UCSD-AML1 (cell line): ENCODE data around the gene SKIC8.
"Not testable (repeated sequence)": the region's sequence is repeated elsewhere in the genome, so short reads cannot be mapped to it uniquely, and the experiment has no call there.

ENCODE experiments used
- DNase-seq: peaks from one replicate; lab custom pipeline; 2025; ENCODE audit not compliant: unreplicated experiment; lab: John Stamatoyannopoulos, UW

SKIC8 gene

DNA sequence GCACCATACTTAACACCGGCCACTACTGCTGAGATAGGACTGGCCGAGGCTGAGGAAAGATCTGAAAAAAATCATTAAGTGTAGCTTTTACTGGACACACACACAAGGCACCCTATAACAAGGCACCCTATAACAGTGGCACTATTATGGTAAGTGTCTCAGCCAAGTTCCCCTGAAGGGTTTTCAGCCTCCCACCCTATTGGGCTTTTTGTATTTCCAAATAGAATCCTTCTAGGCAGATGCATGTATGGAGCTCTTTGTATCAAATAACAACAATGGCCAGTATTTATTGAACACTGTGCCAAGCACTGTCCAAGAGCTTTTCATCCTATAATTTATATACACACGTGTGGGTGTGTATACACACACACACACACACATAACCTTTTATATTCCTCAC lies 41.7 kb downstream of the SKIC8 start:
- no peak for DNase-seq

DNA sequence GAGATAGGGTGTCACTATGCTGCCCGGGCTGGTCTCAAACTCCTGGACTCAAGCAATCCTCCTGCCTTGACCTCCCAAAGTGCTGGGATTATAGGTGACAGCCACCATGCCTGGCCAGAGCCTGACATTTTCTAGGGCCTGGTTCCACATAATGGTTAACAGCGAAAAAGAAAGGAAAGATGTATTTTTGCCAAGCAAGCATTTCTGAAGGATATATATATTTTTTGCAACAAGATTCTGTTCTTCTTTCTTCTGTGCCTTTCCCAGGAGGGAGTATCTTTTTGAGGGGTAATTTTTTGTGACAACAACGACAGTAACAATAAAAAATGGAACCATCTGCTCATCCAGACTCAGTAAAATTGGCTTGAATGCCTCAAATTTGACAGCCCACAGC lies 43.4 kb downstream of the SKIC8 start:
- no peak for DNase-seq

DNA sequence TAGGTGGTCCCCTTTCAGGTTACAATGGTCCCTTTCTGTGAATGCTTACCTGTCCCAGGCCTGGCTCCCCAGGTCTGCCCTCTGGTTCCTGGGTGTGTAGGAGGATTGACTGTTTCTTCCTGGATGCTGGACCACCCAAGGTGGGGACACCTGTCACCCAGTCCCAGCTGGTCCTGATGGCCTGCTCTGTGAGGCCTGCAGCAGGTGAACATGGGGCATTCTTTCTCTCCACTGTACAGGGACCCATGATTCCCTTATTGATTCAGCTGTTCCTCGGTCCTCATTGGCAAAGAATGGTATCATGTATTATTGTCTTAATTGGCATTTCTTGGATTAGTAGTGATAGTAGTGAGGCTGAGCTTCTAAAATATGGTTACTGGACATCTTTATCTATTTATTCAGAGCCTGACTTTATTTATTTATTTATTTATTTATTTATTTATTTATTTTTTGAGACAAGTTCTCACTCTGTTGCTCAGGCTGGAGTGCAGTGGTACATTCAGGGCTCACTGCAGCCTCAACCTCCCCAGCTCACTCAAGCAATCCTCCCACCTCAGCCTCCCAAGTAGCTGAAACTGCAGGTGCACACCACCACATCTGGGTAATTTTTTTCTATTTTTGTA lies 43.9 kb downstream of the SKIC8 start:
- DNase-seq, result no peak

DNA sequence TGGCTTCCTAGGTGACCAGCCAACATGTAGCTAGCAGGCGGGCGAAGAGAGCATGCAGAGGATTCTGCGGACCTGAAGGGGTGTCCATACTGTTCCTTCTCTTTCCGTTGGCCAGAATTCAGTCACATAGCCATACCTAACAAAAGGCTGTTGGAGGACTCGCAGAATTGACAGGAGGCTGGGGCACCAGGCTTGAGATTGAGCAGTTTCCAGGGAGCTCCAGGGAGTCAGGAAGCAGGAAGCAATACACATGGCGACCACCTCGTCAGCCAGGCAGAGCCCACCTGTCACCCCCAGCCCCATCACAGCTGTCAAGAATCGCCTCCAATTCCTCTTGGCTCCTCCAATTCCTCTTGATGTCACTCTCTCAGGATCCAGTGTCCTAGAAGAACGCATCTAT lies 48.3 kb downstream of the SKIC8 start:
- no peak for DNase-seq

DNA sequence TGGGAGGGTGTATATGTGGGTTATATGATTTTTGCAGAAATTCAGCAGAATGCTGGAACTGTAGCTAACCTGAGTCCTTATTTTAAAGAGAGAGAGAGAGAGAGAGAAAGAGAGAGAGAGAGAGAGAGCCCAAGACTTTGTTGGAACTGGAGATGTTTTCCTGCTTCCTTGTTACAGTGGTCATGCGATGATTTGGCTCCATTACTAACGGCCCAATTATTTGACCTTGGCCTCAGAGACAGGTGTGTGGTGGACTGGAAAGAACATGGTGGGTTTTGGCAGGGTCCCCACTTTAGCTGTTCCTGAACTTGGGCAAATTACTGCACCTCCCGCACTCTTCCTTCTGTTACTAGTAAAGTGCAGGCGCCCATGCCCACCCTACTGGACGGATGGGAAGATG lies 50.3 kb downstream of the SKIC8 start:
- DNase-seq, result no peak

DNA sequence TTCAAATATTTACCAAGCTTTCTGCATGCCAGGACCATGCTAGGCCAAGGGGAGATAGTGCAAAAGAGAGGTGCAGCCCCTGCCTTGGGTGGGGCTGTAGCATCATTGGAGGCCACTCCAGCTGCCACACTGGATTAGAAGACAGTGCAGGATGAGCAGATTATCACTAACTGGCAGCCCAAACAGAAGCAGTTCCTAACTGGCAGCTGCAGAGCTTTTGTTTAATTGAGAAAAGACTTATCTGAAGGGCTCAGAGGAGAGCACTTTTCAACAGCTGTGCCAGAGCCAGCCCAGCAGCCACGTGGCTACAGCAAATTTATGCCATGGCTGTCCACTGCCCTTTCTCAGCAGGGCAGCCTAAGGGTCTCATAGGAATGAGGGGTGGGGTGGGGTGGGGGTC lies 51.5 kb downstream of the SKIC8 start:
- DNase-seq, result no peak

DNA sequence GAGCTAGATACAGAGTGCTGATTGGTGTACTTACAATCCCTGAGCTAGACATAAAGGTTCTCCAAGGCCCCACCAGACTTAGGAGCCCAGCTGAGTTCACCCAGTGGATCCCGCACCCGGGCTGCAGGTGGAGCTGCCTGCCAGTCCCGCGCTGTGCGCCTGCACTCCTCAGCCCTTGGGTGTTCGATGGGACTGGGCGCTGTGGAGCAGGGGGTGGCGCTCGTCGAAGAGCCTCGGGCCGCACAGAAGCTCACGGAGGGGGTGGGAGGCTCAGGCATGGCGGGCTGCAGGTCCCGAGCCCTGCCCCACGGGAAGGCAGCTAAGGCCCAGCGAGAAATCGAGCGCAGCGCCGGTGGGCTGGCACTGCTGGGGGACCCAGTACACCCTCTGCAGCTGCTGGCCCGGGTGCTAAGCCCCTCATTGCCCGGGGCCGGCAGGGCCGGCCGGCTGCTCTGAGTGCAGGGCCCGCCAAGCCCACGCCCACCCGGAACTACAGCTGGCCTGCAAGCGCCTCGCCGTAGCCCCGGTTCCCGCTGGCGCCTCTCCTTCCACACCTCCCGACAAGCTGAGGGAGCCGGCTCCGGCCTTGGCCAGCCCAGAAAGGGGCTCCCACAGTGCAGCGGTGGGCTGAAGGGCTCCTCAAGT lies 53.3 kb downstream of the SKIC8 start:
- DNase-seq, result not testable (repeated sequence)

DNA sequence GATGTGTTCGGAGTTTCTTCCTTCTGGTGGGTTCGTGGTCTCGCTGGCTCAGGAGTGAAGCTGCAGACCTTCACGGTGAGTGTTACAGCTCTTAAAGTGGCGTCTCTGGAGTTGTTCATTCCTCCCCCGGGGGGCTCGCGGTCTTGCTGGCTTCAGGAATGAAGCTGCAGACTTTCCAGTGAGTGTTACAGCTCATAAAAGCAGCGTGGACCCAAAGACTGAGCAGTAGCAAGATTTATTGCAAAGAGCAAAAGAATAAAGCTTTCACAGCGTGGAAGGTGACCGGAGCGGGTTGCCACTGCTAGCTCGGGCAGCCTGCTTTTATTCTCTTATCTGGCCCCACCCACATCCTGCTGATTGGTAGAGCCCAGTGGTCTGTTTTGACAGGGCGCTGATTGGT lies 54.0 kb downstream of the SKIC8 start:
- not testable (repeated sequence) for DNase-seq

DNA sequence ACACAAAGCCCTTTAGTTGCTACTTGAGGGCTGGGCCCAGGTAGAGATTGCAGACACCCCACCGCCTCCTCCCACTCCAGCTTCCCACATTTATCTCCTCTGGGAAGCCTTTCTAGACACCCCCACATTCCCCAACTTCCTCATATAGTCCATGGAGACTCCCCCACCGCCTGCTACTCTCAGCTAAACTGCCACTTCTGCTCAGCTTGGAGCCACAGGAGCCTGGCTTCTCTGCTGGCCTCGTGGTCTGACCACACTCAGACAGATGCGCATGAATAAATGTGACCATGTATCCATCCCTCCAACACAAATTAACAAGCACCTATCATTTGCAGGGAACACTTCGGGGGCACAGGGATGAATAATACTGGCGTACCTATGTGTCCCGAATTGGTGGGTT lies 54.5 kb downstream of the SKIC8 start:
- no peak for DNase-seq

DNA sequence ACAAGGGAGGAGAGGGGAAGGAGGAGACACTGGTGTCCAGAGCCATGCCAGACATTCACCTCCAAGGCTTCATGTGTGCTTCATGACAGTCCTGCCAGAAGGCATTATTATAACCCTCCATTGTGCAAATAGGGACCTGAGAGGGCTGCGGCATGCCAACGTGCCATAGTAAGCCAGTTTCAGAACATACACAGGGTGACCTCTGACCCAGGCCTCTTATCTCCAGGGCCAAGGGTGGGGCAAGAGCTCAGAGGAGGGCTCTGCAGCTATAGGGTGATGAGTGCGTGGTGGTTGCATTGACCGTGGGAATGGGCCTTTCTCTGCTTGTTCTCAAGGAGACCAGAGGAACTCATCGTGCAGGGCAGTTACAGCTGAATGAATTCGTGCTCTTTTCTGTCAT lies 55.3 kb downstream of the SKIC8 start:
- no peak for DNase-seq

DNA sequence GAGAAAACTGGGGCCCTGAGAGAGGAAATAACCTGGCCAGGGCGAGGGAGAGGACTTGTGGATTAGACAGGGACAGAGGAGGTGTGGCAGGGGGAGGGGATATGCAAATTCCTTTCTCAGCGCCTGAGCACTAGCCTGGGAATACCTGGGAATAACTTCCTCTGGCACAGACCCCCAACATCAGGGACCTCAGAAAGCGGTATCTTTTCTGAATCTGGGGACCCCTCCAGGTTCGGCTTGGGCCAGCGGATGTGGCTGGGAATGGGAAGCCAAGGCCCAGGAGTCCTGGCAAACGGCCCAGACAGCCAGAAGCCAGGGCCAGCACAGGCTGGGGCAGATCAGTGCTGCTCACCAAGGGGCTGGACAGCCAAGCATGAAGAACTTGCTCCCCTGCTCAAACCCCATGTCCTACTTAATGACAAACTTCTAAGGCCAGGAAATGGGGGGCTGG lies 55.9 kb downstream of the SKIC8 start:
- DNase-seq, result no peak

DNA sequence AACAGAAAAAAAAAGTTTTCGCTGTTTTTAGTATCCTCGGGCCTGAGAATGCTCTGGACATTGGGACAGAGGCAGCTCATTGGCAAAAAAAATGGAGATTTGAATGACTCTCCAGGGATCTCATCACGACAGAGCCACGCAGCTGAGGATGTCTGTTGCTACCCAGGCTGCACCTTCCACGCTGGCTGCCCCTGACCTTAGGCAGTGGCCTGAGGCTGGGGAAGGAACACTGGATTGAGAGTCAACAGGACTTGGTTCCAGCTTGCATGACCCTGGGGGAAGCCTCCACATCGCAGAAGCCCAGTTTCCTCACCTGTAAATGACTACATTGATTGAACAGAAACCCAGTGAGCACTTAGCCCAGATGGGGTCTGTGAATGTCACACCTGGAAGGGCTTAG lies 56.4 kb downstream of the SKIC8 start:
- DNase-seq, result no peak

DNA sequence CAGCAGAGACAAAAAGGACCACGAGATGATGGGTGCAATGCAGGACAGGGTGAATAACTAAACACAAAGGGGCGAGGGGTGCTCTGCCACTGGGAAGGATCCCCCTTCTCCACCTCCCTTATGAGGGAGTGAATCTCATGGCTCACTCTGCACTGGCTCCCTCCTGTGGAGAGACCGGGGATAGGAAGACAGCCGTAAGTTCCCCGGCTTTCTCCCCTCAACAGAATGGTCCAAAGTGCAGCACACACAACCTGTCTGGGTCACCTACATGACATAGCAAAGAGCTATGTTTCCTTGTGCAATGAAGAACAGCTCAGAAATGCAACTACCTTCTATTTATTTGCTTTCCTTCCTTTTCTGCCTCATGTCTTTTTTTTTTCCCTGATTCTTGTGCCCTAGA lies 57.3 kb downstream of the SKIC8 start:
- peak; percentile 21 for DNase-seq

DNA sequence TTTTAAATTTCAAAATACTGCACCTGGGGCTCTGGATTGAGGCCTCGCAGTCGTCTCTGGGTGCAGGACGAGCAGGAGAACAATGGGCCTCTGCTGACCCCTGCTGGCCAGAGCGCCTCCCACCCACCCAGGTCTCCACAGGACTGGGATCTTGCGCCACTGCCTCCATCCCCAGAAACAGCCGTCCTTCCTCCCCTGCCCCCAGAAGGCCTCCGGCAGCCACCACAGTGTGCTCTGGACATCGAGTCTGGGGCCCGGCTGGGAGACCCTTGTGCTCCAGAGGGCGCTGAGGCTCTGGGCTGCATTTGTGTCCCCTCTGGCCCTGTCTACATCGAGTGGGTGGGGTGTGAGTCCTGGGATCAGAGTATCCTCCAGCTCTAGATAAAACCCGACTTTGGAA lies 58.4 kb downstream of the SKIC8 start:
- peak; percentile 76 for DNase-seq

DNA sequence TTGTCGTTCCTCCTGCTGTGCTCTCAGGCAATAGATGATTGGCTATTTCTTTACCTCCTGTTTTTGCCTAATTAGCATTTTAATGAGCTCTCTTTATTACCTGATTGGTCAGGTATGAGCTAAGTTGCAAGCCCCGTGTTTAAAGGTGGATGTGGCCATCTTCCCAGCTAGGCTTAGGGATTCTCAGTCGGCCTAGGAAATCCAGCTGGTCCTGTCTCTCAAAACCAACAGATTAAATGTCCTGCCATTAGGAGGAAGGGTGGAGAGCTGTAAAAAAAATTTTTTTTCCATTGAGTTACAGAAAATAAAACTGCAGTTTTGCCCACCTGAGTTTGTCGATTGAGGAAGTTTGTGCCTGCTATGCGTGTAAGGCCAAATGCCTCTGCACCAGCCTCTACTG lies 59.6 kb downstream of the SKIC8 start:
- no peak for DNase-seq

DNA sequence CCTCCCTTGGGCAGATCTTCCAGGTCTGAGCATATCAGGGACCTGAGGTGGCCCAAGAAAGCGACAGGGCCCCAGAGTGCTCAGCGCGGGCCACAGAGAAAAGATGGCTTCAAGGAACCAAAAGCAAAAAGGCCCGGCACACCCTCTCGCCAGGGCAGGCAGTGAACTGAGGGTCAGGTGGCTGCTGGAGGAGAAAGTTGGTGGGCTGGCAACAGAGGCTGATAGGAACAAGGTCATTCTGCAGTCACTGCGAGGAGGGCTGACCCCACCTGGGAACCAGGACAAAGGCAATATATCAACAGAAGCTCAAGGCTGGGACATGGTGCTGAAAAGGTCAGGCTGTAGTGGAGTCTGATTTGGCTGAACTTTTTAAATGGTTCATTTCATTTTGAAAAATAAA lies 62.3 kb downstream of the SKIC8 start:
- DNase-seq, result no peak

DNA sequence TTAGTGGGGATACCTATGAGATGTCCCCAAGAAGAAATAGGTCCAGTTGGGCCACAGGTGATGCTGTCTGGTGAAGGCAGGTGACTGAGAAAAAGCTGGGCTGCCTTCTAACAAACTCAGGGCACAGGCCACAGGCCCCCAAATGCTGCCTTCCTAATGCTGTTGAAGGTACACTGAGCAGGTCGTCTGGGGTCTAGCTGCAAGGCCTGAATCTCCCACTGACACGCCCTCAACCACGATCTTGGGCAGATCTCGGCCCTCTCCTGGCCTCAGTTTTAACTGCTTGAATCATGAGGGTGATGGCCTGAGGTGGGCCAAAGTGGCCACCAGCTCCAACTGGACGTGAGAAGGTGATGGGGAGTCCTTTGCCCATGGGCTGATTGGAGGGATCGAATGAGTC lies 62.9 kb downstream of the SKIC8 start:
- DNase-seq, result no peak

DNA sequence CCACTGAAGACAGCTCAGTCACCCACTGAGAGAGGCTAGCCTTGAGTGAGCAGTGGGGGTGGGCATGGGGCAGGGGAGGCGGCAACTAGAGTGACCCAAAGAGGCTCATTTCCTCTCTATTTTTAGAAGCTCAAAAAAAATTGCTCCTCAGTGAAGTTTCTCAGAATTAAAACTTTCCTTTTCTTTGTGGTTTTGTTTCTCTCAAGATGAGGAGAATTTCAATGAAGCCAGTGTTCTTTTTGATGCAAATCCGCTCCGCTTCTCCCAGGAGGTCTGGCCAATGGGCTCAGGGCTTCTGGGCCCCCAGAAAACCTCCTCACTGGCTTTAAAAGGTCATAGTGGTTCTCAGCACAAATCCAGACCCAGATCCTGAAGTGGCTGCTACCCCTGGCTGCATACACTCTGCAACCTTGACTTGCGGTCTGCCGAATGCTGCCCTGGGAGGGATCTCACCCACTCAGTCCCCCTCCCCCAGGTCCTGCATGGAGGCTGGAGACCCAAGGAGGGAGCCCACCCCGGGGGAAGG lies 64.8 kb downstream of the SKIC8 start, which contains the start of gene ACSBG1:
Gene ACSBG1, minus strand, starts transcription at position 51 of the 526 bp plus-strand sequence. CDS start 64 bp downstream, outside the sequence.
- no peak for DNase-seq

DNA sequence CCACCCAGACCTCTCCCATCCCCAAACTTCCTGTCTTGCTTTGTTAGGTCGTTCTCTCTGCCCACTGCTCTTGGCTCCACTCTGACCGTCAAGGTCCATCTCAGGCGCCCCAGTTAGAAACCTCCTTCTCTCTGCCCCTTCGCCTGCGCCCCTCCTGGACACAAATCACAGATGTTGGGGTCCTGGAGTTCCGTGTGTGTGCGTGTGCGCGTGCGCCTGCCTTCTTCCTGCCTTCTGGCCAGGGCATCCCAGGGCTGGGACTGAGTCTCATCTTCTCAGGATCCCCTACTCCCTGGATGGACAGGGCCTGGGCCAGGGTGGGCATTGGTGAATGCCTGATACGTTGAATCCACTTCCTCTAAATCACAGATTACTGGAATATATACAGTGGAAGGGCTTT lies 65.9 kb downstream of the SKIC8 start:
- no peak for DNase-seq
